Measurements from ENCODE around the gene AHSA1. TPM values are rescaled to one million over a fixed set of nuclear protein-coding genes. Genes with fewer than 3 reads are reported as not detected.

The AHSA1 gene
- total and polyA plus RNA-seq, 2 donors (not counting 1 experiment from before 2014, with no cell fraction given): 60.3 to 189 TPM

GRCh38 chr14:77498984-77499527, 41.2 kb downstream of the AHSA1 start:
- no peak overlapping the region for H2AFZ ChIP-seq (ENCODE audit: low read length)
- TF ChIP-seq, protein P1, sequence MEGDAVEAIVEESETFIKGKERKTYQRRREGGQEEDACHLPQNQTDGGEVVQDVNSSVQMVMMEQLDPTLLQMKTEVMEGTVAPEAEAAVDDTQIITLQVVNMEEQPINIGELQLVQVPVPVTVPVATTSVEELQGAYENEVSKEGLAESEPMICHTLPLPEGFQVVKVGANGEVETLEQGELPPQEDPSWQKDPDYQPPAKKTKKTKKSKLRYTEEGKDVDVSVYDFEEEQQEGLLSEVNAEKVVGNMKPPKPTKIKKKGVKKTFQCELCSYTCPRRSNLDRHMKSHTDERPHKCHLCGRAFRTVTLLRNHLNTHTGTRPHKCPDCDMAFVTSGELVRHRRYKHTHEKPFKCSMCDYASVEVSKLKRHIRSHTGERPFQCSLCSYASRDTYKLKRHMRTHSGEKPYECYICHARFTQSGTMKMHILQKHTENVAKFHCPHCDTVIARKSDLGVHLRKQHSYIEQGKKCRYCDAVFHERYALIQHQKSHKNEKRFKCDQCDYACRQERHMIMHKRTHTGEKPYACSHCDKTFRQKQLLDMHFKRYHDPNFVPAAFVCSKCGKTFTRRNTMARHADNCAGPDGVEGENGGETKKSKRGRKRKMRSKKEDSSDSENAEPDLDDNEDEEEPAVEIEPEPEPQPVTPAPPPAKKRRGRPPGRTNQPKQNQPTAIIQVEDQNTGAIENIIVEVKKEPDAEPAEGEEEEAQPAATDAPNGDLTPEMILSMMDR (conservative IDR thresholded peaks at IDR 0.05 in 1 of 2, IDR thresholded peaks at IDR 0.05 in 1 of 2; ENCODE audit: low read depth in 1 of 2, low read length in 2 of 2): no peak
- TF ChIP-seq EZH2 (IDR thresholded peaks at IDR 0.05; ENCODE audit: low read length, missing control alignments): no peak
- no peak for DNase-seq (ENCODE audit: low read depth in 2 of 2)
- no peaks in the 10 kb centered on the region for H3K79me2 ChIP-seq (ENCODE audit: control insufficient read depth, insufficient read depth, low read length)
- H3K27me3 ChIP-seq (ENCODE audit: control insufficient read depth, insufficient read depth, low read length): peaks cover 19% of the 10 kb centered on the region
- H3K9ac ChIP-seq (ENCODE audit: insufficient read depth, low read length): no peak overlapping the region
- no peaks in the 10 kb centered on the region for H3K9me3 ChIP-seq (ENCODE audit: control insufficient read depth, insufficient read depth, low read depth, low read length)
- H3K4me3 ChIP-seq (replicated peaks in 1 of 4; ENCODE audit: control extremely low read depth in 1 of 4, insufficient read depth in 1 of 4, low read depth in 3 of 4, low read length in 4 of 4): peak overlapping the region in 1 of 4 experiments; percentile 49
- H3K4me2 ChIP-seq (ENCODE audit: extremely low read depth, insufficient read depth, low read length): no peak overlapping the region
- no peaks in the 10 kb centered on the region for H3K36me3 ChIP-seq (ENCODE audit: control insufficient read depth, insufficient read depth, low read length)
- H4K20me1 ChIP-seq (ENCODE audit: control insufficient read depth, extremely low read depth, insufficient read depth, low read length): no peaks in the 10 kb centered on the region
- H3K27ac ChIP-seq (ENCODE audit: insufficient read depth, low read length): no peak overlapping the region
- no peaks in the 10 kb centered on the region for H3K4me1 ChIP-seq (ENCODE audit: control insufficient read depth, extremely low read depth, insufficient read depth, low read length)

DNA sequence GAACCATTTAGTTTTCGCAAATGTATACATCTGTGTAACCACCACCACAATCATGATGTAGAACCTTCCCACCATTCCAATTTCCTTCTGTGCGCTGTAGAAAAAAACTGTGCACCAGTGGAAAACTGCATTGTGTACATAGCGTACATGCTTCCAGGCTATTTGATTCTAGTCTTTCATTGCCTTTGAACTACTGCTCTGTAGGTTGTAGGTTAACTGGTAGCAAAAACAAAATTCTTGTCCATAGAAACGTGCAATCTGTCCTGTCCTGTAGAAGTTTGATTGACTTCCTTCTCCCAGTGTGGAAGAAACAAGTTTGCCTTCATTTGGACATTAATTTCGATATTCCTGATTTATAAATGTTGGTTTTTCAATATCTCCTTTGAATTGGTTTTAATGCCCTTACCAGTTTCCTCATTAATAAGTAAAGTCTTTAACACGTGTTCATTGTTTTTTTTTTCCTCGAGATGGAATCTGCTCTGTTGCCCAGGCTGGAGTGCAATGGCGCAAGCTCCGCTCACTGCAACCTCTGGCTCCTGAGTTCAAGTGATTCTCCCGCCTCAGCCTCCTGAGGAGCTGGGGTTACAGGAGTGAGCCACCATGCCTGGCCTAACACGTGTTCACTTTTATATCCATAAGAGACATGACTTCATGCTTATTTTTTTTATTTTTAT, 44.4 kb downstream of the AHSA1 start:
- H3K9me3 ChIP-seq (ENCODE audit: control insufficient read depth, insufficient read depth, low read depth, low read length): no peaks in the 10 kb centered on the region
- H3K4me2 ChIP-seq (ENCODE audit: extremely low read depth, insufficient read depth, low read length): no peak overlapping the region
- H3K4me1 ChIP-seq (ENCODE audit: control insufficient read depth, extremely low read depth, insufficient read depth, low read length): no peaks in the 10 kb centered on the region
- DNase-seq (ENCODE audit: low read depth in 2 of 2): no peak
- H3K36me3 ChIP-seq (ENCODE audit: control insufficient read depth, insufficient read depth, low read length): no peaks in the 10 kb centered on the region
- no peaks in the 10 kb centered on the region for H3K79me2 ChIP-seq (ENCODE audit: control insufficient read depth, insufficient read depth, low read length)
- peaks cover 19% of the 10 kb centered on the region for H3K27me3 ChIP-seq (ENCODE audit: control insufficient read depth, insufficient read depth, low read length)
- H4K20me1 ChIP-seq (ENCODE audit: control insufficient read depth, extremely low read depth, insufficient read depth, low read length): no peaks in the 10 kb centered on the region
- no peak overlapping the region for H3K4me3 ChIP-seq (replicated peaks in 1 of 4; ENCODE audit: control extremely low read depth in 1 of 4, insufficient read depth in 1 of 4, low read depth in 3 of 4, low read length in 4 of 4)
- no peak for TF ChIP-seq EZH2 (IDR thresholded peaks at IDR 0.05; ENCODE audit: low read length, missing control alignments)
- TF ChIP-seq, protein P1 (conservative IDR thresholded peaks at IDR 0.05 in 1 of 2, IDR thresholded peaks at IDR 0.05 in 1 of 2; ENCODE audit: low read depth in 1 of 2, low read length in 2 of 2): no peak
- no peak overlapping the region for H3K27ac ChIP-seq (ENCODE audit: insufficient read depth, low read length)
- H3K9ac ChIP-seq (ENCODE audit: insufficient read depth, low read length): no peak overlapping the region
- no peak overlapping the region for H2AFZ ChIP-seq (ENCODE audit: low read length)

GRCh38 chr14:77503138-77503537, 45.2 kb downstream of the AHSA1 start:
- Histone ChIP-seq H3K27me3 (ENCODE audit: control insufficient read depth, insufficient read depth, low read length) (peaks cover 13% of the 10 kb centered on the region), H3K27ac (ENCODE audit: insufficient read depth, low read length) (no peak overlapping the region), H3K79me2 (ENCODE audit: control insufficient read depth, insufficient read depth, low read length) (no peaks in the 10 kb centered on the region), H3K9ac (ENCODE audit: insufficient read depth, low read length) (no peak overlapping the region), H3K9me3 (ENCODE audit: control insufficient read depth, insufficient read depth, low read depth, low read length) (no peaks in the 10 kb centered on the region), H2AFZ (ENCODE audit: low read length) (no peak overlapping the region), H3K4me1 (ENCODE audit: control insufficient read depth, extremely low read depth, insufficient read depth, low read length) (no peaks in the 10 kb centered on the region), H3K4me3 (replicated peaks in 1 of 4; ENCODE audit: control extremely low read depth in 1 of 4, insufficient read depth in 1 of 4, low read depth in 3 of 4, low read length in 4 of 4) (no peak overlapping the region), H4K20me1 (ENCODE audit: control insufficient read depth, extremely low read depth, insufficient read depth, low read length) (no peaks in the 10 kb centered on the region), H3K4me2 (ENCODE audit: extremely low read depth, insufficient read depth, low read length) (no peak overlapping the region), H3K36me3 (ENCODE audit: control insufficient read depth, insufficient read depth, low read length) (no peaks in the 10 kb centered on the region)
- no peak for DNase-seq (ENCODE audit: low read depth in 2 of 2)
- TF ChIP-seq, protein P1 (conservative IDR thresholded peaks at IDR 0.05 in 1 of 2, IDR thresholded peaks at IDR 0.05 in 1 of 2; ENCODE audit: low read depth in 1 of 2, low read length in 2 of 2): no peak
- no peak for TF ChIP-seq EZH2 (IDR thresholded peaks at IDR 0.05; ENCODE audit: low read length, missing control alignments)
